Right cardiac atrium (tissue), 5 donors: ENCODE measurements around the gene AFG3L2. TPM values are rescaled to one million over a fixed set of nuclear protein-coding genes. Genes with fewer than 3 reads are reported as not detected.
A peak's percentile ranks its signal among the peaks of the same experiment; 100 is the strongest.

Source experiments
- ATAC-seq, 2 donors: fragments of 200-7000 bp; cut with Tn5 transposase; one replicate each; pipeline versions ENCODE4 v1.8.0 to v1.9.1; 2020; ENCODE audit warnings: moderate library complexity in 2 of 2, mild to moderate bottlenecking in 1 of 2
- DNase-seq, 3 donors: peaks; one replicate each; pipeline ENCODE4 v3.0.0-alpha.2; 2020
- H3K27ac ChIP-seq: one replicate; pipeline ENCODE4 v1.5.1; 2013; ENCODE audit warnings: mild to moderate bottlenecking, low read length, control low read depth, moderate library complexity
- H3K27me3 ChIP-seq: one replicate; pipeline ENCODE4 v1.6.1; 2013; ENCODE audit not compliant: control insufficient read depth, insufficient read depth
- H3K4me1 ChIP-seq: one replicate; pipeline ENCODE4 v1.6.1; 2013; ENCODE audit warnings: low read length; ENCODE audit not compliant: control insufficient read depth, insufficient read depth
- H3K4me3 ChIP-seq: one replicate; pipeline ENCODE4 v1.5.1; 2013; ENCODE audit warnings: low read length, control low read depth
- H3K9me3 ChIP-seq: one replicate; pipeline ENCODE4 v1.6.1; 2013; ENCODE audit warnings: low read length; ENCODE audit not compliant: control insufficient read depth
- WGBS: extraction: QIAGEN DNeasy Blood & Tissue Kit; methylation state at CpG from one replicate; pipeline ENCODE4 v1.1.7; 2013; 5-methylcytosine and 5-hydroxymethylcytosine counted together
- intact Hi-C, 4 donors: fragments of 100-400 bp; cut with DNase I; formaldehyde crosslinking; loops; one replicate each; pipeline versions ENCODE4 v1.11.0 to v1.14.0; 2022 to 2023
- polyA plus RNA-seq: library from polyadenylated mRNA; stranded (reverse); fragments of 200-250 nt; gene quantifications from one replicate; pipeline ENCODE4 v1.2.3, GENCODE V29; 2013
- total RNA-seq, 4 donors: library from RNA; stranded (reverse); fragmentation: NEBNext Ultra II Directional; extraction: Animal tissue kit (Norgen Biotek cat#: 25700); gene quantifications; one replicate each; pipeline ENCODE4 v1.2.1, GENCODE V29; 2021
- donor health status: healthy with polysubstance abuse.
- donor health status: DM: no; HTN: yes; CAD: no.
- donor health status: DM: no; HTN: no; CAD: no.
- donor health status: DM: no; HTN: yes; CAD: no; lungs with severe emphysema.
- donor health status: DM: yes; HTN: yes; CAD: no.

Gene AFG3L2
- total and polyA plus RNA-seq, 5 donors = 53.3 to 88.4 (median 75.9) TPM

GRCh38 chr18:12287131-12287681 is 89.8 kb downstream of the AFG3L2 start:
- Histone ChIP-seq H3K9me3 (no peaks in the 10 kb centered on the region), H3K27me3 (no peaks in the 10 kb centered on the region), H3K27ac (no peak overlapping the region), H3K4me1 (no peaks in the 10 kb centered on the region), H3K4me3 (peak overlapping the region; percentile 40)
- ATAC-seq = peak; percentile 36 to 44
- DNase-seq = no peak
- intact Hi-C loops = no loop called here
- 43% methylated on average over 37 of the region's 37 CpGs for WGBS

- H3K27ac ChIP-seq = no peak overlapping the region
- 47% methylated on average over 1 of the region's 1 CpG for WGBS
- DNase-seq (no peak), ATAC-seq (no peak)
- H3K27me3 ChIP-seq = no peaks in the 10 kb centered on the region
- no peak overlapping the region for H3K4me3 ChIP-seq
- H3K4me1 ChIP-seq = no peaks in the 10 kb centered on the region
- no peaks in the 10 kb centered on the region for H3K9me3 ChIP-seq
- intact Hi-C loops = no loop called here
Measured at GRCh38 chr18:12283666-12284065, 93.4 kb downstream of the AFG3L2 start.

GRCh38 chr18:12283256-12283655 is 93.8 kb downstream of the AFG3L2 start:
- Histone ChIP-seq H3K27ac (no peak overlapping the region), H3K4me1 (no peaks in the 10 kb centered on the region), H3K4me3 (no peak overlapping the region), H3K9me3 (no peaks in the 10 kb centered on the region), H3K27me3 (no peaks in the 10 kb centered on the region)
- DNase-seq = no peak
- intact Hi-C loops = no loop called here
- 63% methylated on average over 6 of the region's 6 CpGs for WGBS
- ATAC-seq = no peak

- DNase-seq = no peak
- ATAC-seq = no peak
- Histone ChIP-seq H3K27me3 (no peaks in the 10 kb centered on the region), H3K4me1 (no peaks in the 10 kb centered on the region), H3K9me3 (no peaks in the 10 kb centered on the region), H3K27ac (no peak overlapping the region), H3K4me3 (no peak overlapping the region)
- intact Hi-C loops = no loop called here
- WGBS = 76% methylated on average over 9 of the region's 9 CpGs
Measured at GRCh38 chr18:12282442-12283039, 94.5 kb downstream of the AFG3L2 start.

- Histone ChIP-seq H3K27ac (no peak overlapping the region), H3K4me1 (peaks cover 2% of the 10 kb centered on the region), H3K4me3 (no peak overlapping the region), H3K27me3 (no peaks in the 10 kb centered on the region), H3K9me3 (no peaks in the 10 kb centered on the region)
- 55% methylated on average over 1 of the region's 1 CpG for WGBS
- DNase-seq = no peak
- no peak for ATAC-seq
- intact Hi-C loops = no loop called here
Measured at GRCh38 chr18:12281861-12282260, 95.2 kb downstream of the AFG3L2 start.

- peak overlapping the region; percentile 17 for H3K4me3 ChIP-seq
- H3K4me1 ChIP-seq = peaks cover 2% of the 10 kb centered on the region
- H3K27me3 ChIP-seq = no peaks in the 10 kb centered on the region
- DNase-seq (no peak), ATAC-seq (peak; percentile 4 to 6)
- 70% methylated on average over 16 of the region's 16 CpGs for WGBS
- no peaks in the 10 kb centered on the region for H3K9me3 ChIP-seq
- intact Hi-C loops = no loop called here
- H3K27ac ChIP-seq = peak overlapping the region; percentile 97
Measured at GRCh38 chr18:12279781-12280531, 97.1 kb downstream of the AFG3L2 start.

Other genes with a start within 250 kb of the AFG3L2 start
- gene CIDEA, start 122.9 kb downstream of the AFG3L2 start, total RNA-seq = 1 to 10 TPM in 1 of 4 donors, under 1 TPM in 3; 0.26 to 5.8 (median 0.68) TPM
- gene CIDEA, start 122.9 kb downstream of the AFG3L2 start, polyA plus RNA-seq = 6.0 TPM
- 100 to 1,000 TPM in 2 of 4 donors, 10 to 100 TPM in 2; 69.0 to 189 (median 117) TPM for gene TUBB6, start 69.0 kb downstream of the AFG3L2 start, total RNA-seq
- 143 TPM for gene TUBB6, start 69.0 kb downstream of the AFG3L2 start, polyA plus RNA-seq
- gene PRELID3A, start 30.7 kb upstream of the AFG3L2 start, total RNA-seq = 1 to 10 TPM; 1.7 to 3.9 (median 2.0) TPM
- 1.9 TPM for gene PRELID3A, start 30.7 kb upstream of the AFG3L2 start, polyA plus RNA-seq